ENCODE results near the gene TCL1A. TPM values are rescaled to one million over a fixed set of nuclear protein-coding genes. Genes with fewer than 3 reads are reported as not detected.

Gene TCL1A
- total RNA-seq, 1 experiment from 2014 or later: 0.30 TPM

DNA sequence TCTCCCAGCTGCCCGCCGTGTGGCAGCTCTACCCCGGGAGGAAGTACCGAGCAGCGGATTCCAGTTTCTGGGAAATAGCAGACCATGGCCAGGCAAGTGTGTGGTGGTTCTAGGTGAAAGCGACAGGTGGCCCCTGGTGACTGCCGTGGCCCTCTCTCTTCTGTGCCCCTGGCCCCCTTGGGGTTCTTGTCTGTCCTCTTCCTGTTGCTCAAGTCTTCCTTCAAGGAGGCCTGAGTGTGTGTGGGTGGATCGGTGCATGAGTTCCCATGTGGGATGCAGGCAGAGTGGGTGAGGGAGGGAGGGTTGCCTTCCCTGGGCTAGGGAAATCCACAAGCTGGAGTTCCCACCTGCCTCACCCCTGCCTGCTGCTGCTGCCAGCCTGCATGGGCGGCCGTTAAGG, 23.1 kb downstream of the TCL1A start:
- H3K4me3 ChIP-seq (replicated peaks in 1 of 2; ENCODE audit: low read depth in 1 of 2, low read length in 2 of 2): no peak overlapping the region
- no TSS peak for BruUV-seq (replicated peaks)
- ChIA-PET POLR2A (no interaction called here), RAD21 (ENCODE audit: low non-redundant PET in 1 of 2, low total read pairs in 2 of 2, uncharacterized antibody in 2 of 2, unreplicated experiment in 2 of 2) (no interaction called here), CTCF (no interaction called here)
- intact Hi-C loops (cut with micrococcal nuclease): no loop called here
- H3K9me2 ChIP-seq (ENCODE audit: insufficient read depth): no peaks in the 10 kb centered on the region
- H3K36me3 ChIP-seq (ENCODE audit: control insufficient read depth in 1 of 2, insufficient read depth in 2 of 2, low read length in 2 of 2): no peaks in the 10 kb centered on the region
- H3K4me1 ChIP-seq (ENCODE audit: control insufficient read depth in 1 of 2, insufficient read depth in 2 of 2, low read length in 2 of 2): no peaks in the 10 kb centered on the region
- TF ChIP-seq SRF (IDR thresholded peaks at IDR 0.05; ENCODE audit: low read depth) (no peak), EZH2phosphoT487 (IDR thresholded peaks at IDR 0.05; ENCODE audit: borderline replicate concordance) (no peak), CBX3 (IDR thresholded peaks at IDR 0.05; ENCODE audit: low read depth) (no peak), YY1 (IDR thresholded peaks at IDR 0.05; ENCODE audit: extremely low read depth, insufficient replicate concordance, low read depth, low read length) (no peak), RAD21 (IDR thresholded peaks at IDR 0.05; ENCODE audit: low read depth) (no peak), ELF1 (IDR thresholded peaks at IDR 0.05; ENCODE audit: borderline replicate concordance, low read depth) (no peak), JUND (IDR thresholded peaks at IDR 0.05) (no peak), EGR1 (IDR thresholded peaks at IDR 0.05; ENCODE audit: low read depth) (no peak), EZH2 (IDR thresholded peaks at IDR 0.05) (no peak), POLR2A (IDR thresholded peaks at IDR 0.05; ENCODE audit: borderline replicate concordance, extremely low read depth, insufficient read depth, insufficient read length) (no peak), POLR2AphosphoS5 (IDR thresholded peaks at IDR 0.05; ENCODE audit: low read depth, low read length) (no peak), FOSL1 (IDR thresholded peaks at IDR 0.05; ENCODE audit: low read depth) (no peak), TCF7L2 (IDR thresholded peaks at IDR 0.05; ENCODE audit: borderline replicate concordance, extremely low read depth, insufficient read depth, insufficient read length) (no peak)
- TF ChIP-seq, protein P1, sequence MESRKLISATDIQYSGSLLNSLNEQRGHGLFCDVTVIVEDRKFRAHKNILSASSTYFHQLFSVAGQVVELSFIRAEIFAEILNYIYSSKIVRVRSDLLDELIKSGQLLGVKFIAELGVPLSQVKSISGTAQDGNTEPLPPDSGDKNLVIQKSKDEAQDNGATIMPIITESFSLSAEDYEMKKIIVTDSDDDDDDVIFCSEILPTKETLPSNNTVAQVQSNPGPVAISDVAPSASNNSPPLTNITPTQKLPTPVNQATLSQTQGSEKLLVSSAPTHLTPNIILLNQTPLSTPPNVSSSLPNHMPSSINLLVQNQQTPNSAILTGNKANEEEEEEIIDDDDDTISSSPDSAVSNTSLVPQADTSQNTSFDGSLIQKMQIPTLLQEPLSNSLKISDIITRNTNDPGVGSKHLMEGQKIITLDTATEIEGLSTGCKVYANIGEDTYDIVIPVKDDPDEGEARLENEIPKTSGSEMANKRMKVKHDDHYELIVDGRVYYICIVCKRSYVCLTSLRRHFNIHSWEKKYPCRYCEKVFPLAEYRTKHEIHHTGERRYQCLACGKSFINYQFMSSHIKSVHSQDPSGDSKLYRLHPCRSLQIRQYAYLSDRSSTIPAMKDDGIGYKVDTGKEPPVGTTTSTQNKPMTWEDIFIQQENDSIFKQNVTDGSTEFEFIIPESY (IDR thresholded peaks at IDR 0.05; ENCODE audit: extremely low read depth, insufficient replicate concordance, low read length): no peak
- TF ChIP-seq, protein P2, sequence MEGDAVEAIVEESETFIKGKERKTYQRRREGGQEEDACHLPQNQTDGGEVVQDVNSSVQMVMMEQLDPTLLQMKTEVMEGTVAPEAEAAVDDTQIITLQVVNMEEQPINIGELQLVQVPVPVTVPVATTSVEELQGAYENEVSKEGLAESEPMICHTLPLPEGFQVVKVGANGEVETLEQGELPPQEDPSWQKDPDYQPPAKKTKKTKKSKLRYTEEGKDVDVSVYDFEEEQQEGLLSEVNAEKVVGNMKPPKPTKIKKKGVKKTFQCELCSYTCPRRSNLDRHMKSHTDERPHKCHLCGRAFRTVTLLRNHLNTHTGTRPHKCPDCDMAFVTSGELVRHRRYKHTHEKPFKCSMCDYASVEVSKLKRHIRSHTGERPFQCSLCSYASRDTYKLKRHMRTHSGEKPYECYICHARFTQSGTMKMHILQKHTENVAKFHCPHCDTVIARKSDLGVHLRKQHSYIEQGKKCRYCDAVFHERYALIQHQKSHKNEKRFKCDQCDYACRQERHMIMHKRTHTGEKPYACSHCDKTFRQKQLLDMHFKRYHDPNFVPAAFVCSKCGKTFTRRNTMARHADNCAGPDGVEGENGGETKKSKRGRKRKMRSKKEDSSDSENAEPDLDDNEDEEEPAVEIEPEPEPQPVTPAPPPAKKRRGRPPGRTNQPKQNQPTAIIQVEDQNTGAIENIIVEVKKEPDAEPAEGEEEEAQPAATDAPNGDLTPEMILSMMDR (IDR thresholded peaks at IDR 0.05 in 2 of 3, conservative IDR thresholded peaks at IDR 0.05 in 1 of 3; ENCODE audit: borderline replicate concordance in 1 of 3, insufficient read depth in 1 of 3, low read depth in 2 of 3, low read length in 2 of 3): no peak
- TF ChIP-seq, protein P3, sequence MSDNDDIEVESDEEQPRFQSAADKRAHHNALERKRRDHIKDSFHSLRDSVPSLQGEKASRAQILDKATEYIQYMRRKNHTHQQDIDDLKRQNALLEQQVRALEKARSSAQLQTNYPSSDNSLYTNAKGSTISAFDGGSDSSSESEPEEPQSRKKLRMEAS (IDR thresholded peaks at IDR 0.05): no peak
- TF ChIP-seq, protein P4, sequence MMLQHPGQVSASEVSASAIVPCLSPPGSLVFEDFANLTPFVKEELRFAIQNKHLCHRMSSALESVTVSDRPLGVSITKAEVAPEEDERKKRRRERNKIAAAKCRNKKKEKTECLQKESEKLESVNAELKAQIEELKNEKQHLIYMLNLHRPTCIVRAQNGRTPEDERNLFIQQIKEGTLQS (IDR thresholded peaks at IDR 0.05): no peak
- H3K27ac ChIP-seq (ENCODE audit: low read depth, low read length): no peak overlapping the region
- H3K9me3 ChIP-seq (ENCODE audit: control insufficient read depth in 1 of 2, insufficient read depth in 1 of 2, low read depth in 1 of 2, low read length in 2 of 2): no peaks in the 10 kb centered on the region
- H3K27me3 ChIP-seq (ENCODE audit: insufficient read depth, low read length): peaks cover 17% of the 10 kb centered on the region
- no peak overlapping the region for H3K9ac ChIP-seq (ENCODE audit: low read length)
- H2AFZ ChIP-seq (ENCODE audit: low read depth, low read length, poor library complexity, severe bottlenecking): no peak overlapping the region
- H3K4me2 ChIP-seq (ENCODE audit: low read length): no peak overlapping the region
- H3K79me2 ChIP-seq (ENCODE audit: insufficient read depth, low read length): no peaks in the 10 kb centered on the region
- DNase-seq (ENCODE audit: low read depth, low spot score) (no peak), ATAC-seq (no peak)
- H4K20me1 ChIP-seq (ENCODE audit: insufficient read depth): no peaks in the 10 kb centered on the region

All from HCT116 (cell line).